Natural killer cell (primary cell): ENCODE data around the gene TBC1D22A. TPM values are rescaled to one million over a fixed set of nuclear protein-coding genes. Genes with fewer than 3 reads are reported as not detected.

Experiments used
- ATAC-seq, 3 donors: fragments of 150-1000 bp in 2 of 3; fragments of 200-7000 bp in 1 of 3; cut with Tn5 transposase; 1 replicate in 1 of 3; 2 replicates in 2 of 3; pipeline ENCODE4 v1.10.0; 2021; ENCODE audit warnings: mild to moderate bottlenecking in 2 of 3, moderate library complexity in 2 of 3
- DNase-seq, 2 donors: peaks; one replicate each; pipeline versions ENCODE4 v3.0.0 to v3.0.0-alpha.2; 2013 to 2021; ENCODE audit warnings: mixed read lengths in 1 of 2
- H3K27ac ChIP-seq: one replicate; pipeline ENCODE4 v1.5.1; 2013; ENCODE audit warnings: mild to moderate bottlenecking, low read length
- H3K27me3 ChIP-seq: one replicate; pipeline ENCODE4 v1.6.1; 2013; ENCODE audit warnings: low read length; ENCODE audit not compliant: control insufficient read depth, insufficient read depth
- H3K36me3 ChIP-seq: one replicate; pipeline ENCODE4 v1.6.1; 2013; ENCODE audit warnings: low read length; ENCODE audit not compliant: control insufficient read depth, insufficient read depth
- H3K4me1 ChIP-seq: one replicate; pipeline ENCODE4 v1.6.1; 2013; ENCODE audit warnings: low read length; ENCODE audit not compliant: control insufficient read depth, insufficient read depth
- H3K4me3 ChIP-seq: one replicate; pipeline ENCODE4 v1.5.1; 2013; ENCODE audit warnings: low read length
- H3K9me3 ChIP-seq: one replicate; pipeline ENCODE4 v1.6.1; 2013; ENCODE audit warnings: low read length; ENCODE audit not compliant: control insufficient read depth, insufficient read depth
- H3K27ac Mint-ChIP-seq, 2 donors: one replicate each; pipeline ENCODE4 v1.8.0; 2022; ENCODE audit warnings: mild to moderate bottlenecking in 2 of 2, mixed read lengths in 2 of 2, moderate library complexity in 1 of 2
- H3K27me3 Mint-ChIP-seq, 2 donors: one replicate each; pipeline ENCODE4 v1.8.0; 2022; ENCODE audit warnings: low read depth in 2 of 2, mixed read lengths in 2 of 2
- H3K36me3 Mint-ChIP-seq: one replicate; pipeline ENCODE4 v1.8.0; 2022; ENCODE audit warnings: mixed read lengths
- H3K4me1 Mint-ChIP-seq, 2 donors: one replicate each; pipeline ENCODE4 v1.8.0; 2022; ENCODE audit warnings: mixed read lengths in 2 of 2
- H3K4me3 Mint-ChIP-seq: one replicate; pipeline ENCODE4 v1.8.0; 2022; ENCODE audit warnings: mild to moderate bottlenecking, moderate library complexity, mixed read lengths
- H3K9me3 Mint-ChIP-seq, 2 donors: one replicate each; pipeline ENCODE4 v1.8.0; 2022; ENCODE audit warnings: mixed read lengths in 2 of 2
- CTCF ChIP-seq: fragments of 200-600 bp; IDR thresholded peaks from one replicate; pipeline ENCODE4 v1.8.0; 2022; ENCODE audit warnings: antibody characterized with exemption
- whole genome bisulfite sequencing: methylation state at CpG from one replicate; pipeline ENCODE4 v1.1.7; 2013; ENCODE audit warnings: missing lambda C conversion rate; ENCODE audit not compliant: insufficient coverage; 5-methylcytosine and 5-hydroxymethylcytosine counted together
- intact Hi-C: fragments of 100-400 bp; cut with micrococcal nuclease; formaldehyde crosslinking; loops from one replicate; pipeline ENCODE4 v1.14.2; 2022
- total RNA-seq, 4 donors: library from RNA; stranded (reverse); fragments of 120-200 nt in 1 of 4; gene quantifications; one replicate each; pipeline versions ENCODE4 v1.2.3 to v1.2.4, GENCODE V29; 2013 to 2022

Gene TBC1D22A
- total RNA-seq, 3 donors from 2014 or later (not counting 1 experiment from before 2014, with no cell fraction given) = 47.4 to 53.7 (median 53.2) TPM

DNA sequence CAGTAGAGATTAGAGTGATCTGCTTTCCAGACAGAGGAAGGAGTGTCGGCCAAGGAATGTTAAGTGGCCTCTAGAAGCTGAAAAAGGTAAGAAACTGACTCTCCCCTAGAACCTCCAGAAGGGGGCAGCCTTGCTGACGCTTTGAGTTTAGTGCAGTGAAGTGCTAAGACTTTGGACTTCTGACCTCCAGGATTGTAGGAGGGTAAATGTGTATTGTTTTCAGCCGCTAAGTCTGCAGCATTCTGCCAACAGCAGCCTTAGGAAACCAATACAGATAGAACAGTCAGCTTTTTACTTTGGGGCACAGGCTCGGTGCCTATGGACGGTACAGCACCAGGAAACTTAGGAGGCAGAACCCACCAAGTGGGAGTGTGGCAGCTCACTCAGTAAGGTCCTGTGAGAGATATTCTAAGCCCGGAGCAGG is 3.6 kb upstream of the TBC1D22A start:
- Mint-ChIP-seq H3K27me3 (no peaks in the 10 kb centered on the region), H3K4me3 (no peak overlapping the region), H3K36me3 (no peaks in the 10 kb centered on the region), H3K4me1 (peaks cover 44 to 48% of the 10 kb centered on the region in 2 donors), H3K9me3 (no peaks in the 10 kb centered on the region), H3K27ac (peak overlapping the region; percentile 18 to 48)
- Histone ChIP-seq H3K4me3 (no peak overlapping the region), H3K9me3 (peaks cover 8% of the 10 kb centered on the region), H3K4me1 (peaks cover 43% of the 10 kb centered on the region), H3K27ac (no peak overlapping the region), H3K36me3 (no peaks in the 10 kb centered on the region), H3K27me3 (no peaks in the 10 kb centered on the region)
- 59% methylated on average over 6 of the region's 6 CpGs for whole genome bisulfite sequencing
- intact Hi-C loops = loop anchor here (1.0 kb wide), 1 partner anchor 44 kb away; no protein-coding TSS in a partner anchor
- DNase-seq (peak; percentile 47 to 76), ATAC-seq (no peak)
- TF ChIP-seq CTCF = peak; percentile 77

- no peak for TF ChIP-seq CTCF
- 95% methylated on average over 6 of the region's 6 CpGs for WGBS
- Mint-ChIP-seq H3K27ac (peak overlapping the region; percentile 99 to 100), H3K4me1 (peaks cover 53 to 56% of the 10 kb centered on the region in 2 donors), H3K9me3 (no peaks in the 10 kb centered on the region), H3K27me3 (no peaks in the 10 kb centered on the region), H3K36me3 (no peaks in the 10 kb centered on the region), H3K4me3 (peak overlapping the region; percentile 99)
- no peaks in the 10 kb centered on the region for H3K27me3 ChIP-seq
- peaks cover 2% of the 10 kb centered on the region for H3K9me3 ChIP-seq
- intact Hi-C loops = no loop called here
- no peak overlapping the region for H3K4me3 ChIP-seq
- H3K36me3 ChIP-seq = no peaks in the 10 kb centered on the region
- H3K27ac ChIP-seq = no peak overlapping the region
- DNase-seq (no peak), ATAC-seq (no peak)
- H3K4me1 ChIP-seq = peaks cover 40% of the 10 kb centered on the region
These were observed 1.4 kb upstream of the TBC1D22A start for GRCh38 chr22:46761017-46761416.

- H3K4me3 ChIP-seq = peak overlapping the region; percentile 96
- H3K4me1 ChIP-seq = peaks cover 43% of the 10 kb centered on the region
These were observed 762 bp upstream of the TBC1D22A start for GRCh38 chr22:46761539-46762237.

More at GRCh38 chr22:46761539-46762237, 762 bp upstream of the TBC1D22A start:
- intact Hi-C loops = loop anchor here (1.0 kb wide), 2 partner anchors 22 to 30 kb away; no protein-coding TSS in a partner anchor
- H3K4me1 Mint-ChIP-seq = peaks cover 55 to 59% of the 10 kb centered on the region in 2 donors
- peaks cover under 1% of the 10 kb centered on the region for H3K36me3 ChIP-seq
- H3K4me3 Mint-ChIP-seq = peak overlapping the region; percentile 99
- H3K9me3 ChIP-seq = no peaks in the 10 kb centered on the region
- ATAC-seq = no peak
- H3K9me3 Mint-ChIP-seq = no peaks in the 10 kb centered on the region
- H3K27ac Mint-ChIP-seq = peak overlapping the region; percentile 99 to 100
- no peak for TF ChIP-seq CTCF
- H3K27me3 ChIP-seq = no peaks in the 10 kb centered on the region
- peak overlapping the region; percentile 92 for H3K27ac ChIP-seq
- WGBS = 5% methylated on average over 14 of the region's 17 CpGs
- no peak for DNase-seq
- H3K27me3 Mint-ChIP-seq = no peaks in the 10 kb centered on the region
- no peaks in the 10 kb centered on the region for H3K36me3 Mint-ChIP-seq
